Fibroblast of the aortic adventitia (primary cell): Measurements from ENCODE around the gene RIN1. TPM values are rescaled to one million over a fixed set of nuclear protein-coding genes. Genes with fewer than 3 reads are reported as not detected.
"Not testable (repeated sequence)": the region's sequence is repeated elsewhere in the genome, so short reads cannot be mapped to it uniquely, and the experiment has no call there.

ENCODE experiments used
- DNase-seq: peaks from one replicate; pipeline ENCODE4 v3.0.0-alpha.2; 2010; ENCODE audit warnings: low read depth
- H3K4me3 ChIP-seq: 2 replicates; pipeline ENCODE4 v1.5.1; 2011; ENCODE audit warnings: low read depth, mild to moderate bottlenecking, control low read depth, low read length, moderate library complexity
- CTCF ChIP-seq: IDR thresholded peaks from 2 replicates; pipeline ENCODE4 v1.5.1; 2011; ENCODE audit warnings: mild to moderate bottlenecking, low read length, control low read depth, inconsistent platforms; ENCODE audit not compliant: insufficient read depth
- total RNA-seq: library from RNA; depleted of rRNA; stranded (reverse); fragments of >200 nt; gene quantifications from 2 replicates; pipeline ENCODE4 v1.2.3, GENCODE V29; 2012; ENCODE audit warnings: low replicate concordance

RIN1 gene
- 10.1 and 45.3 TPM in 2 replicates for total RNA-seq

- H3K4me3 ChIP-seq = peak within 1 kb of the TSS; percentile 86
- peak; percentile 36 for TF ChIP-seq CTCF
- DNase-seq = peak; percentile 95
Measured at GRCh38 chr11:66336234-66337102, at the start of gene RIN1. Gene RIN1 (minus strand): TSS chr11:66336434. CDS start chr11:66336402, 32 bp downstream.

- not testable (repeated sequence) for DNase-seq, H3K4me3 ChIP-seq
Measured at GRCh38 chr11:66384316-66384715, 48.1 kb upstream of the RIN1 start.

GRCh38 chr11:66380264-66380663 is 44.0 kb upstream of the RIN1 start:
- not testable (repeated sequence) for DNase-seq

GRCh38 chr11:66373690-66374287 is 37.6 kb upstream of the RIN1 start:
- not testable (repeated sequence) for DNase-seq, H3K4me3 ChIP-seq

More at GRCh38 chr11:66380264-66380663, 44.0 kb upstream of the RIN1 start:
- H3K4me3 ChIP-seq = not testable (repeated sequence)

- TF ChIP-seq CTCF = no peak
- no peak for DNase-seq
- no peak overlapping the region for H3K4me3 ChIP-seq
Measured at GRCh38 chr11:66373265-66373664, 37.0 kb upstream of the RIN1 start.

GRCh38 chr11:66371627-66372415 is 35.6 kb upstream of the RIN1 start, which contains the start of gene SLC29A2:
Gene SLC29A2 (minus strand): TSS chr11:66371760. CDS start chr11:66371591, 169 bp downstream.
- H3K4me3 ChIP-seq = peak within 1 kb of the TSS; percentile 50
- no peak for DNase-seq
- no peak for TF ChIP-seq CTCF

- H3K4me3 ChIP-seq = no peak overlapping the region
- no peak for DNase-seq
- TF ChIP-seq CTCF = no peak
Measured at GRCh38 chr11:66369073-66369894, 33.0 kb upstream of the RIN1 start.
